Measurements from ENCODE around the gene GRIK4.

Gene GRIK4

GRCh38 chr11:120550007-120550406 lies 38.5 kb downstream of the GRIK4 start:
- no peak for DNase-seq

GRCh38 chr11:120551191-120551590 lies 39.6 kb downstream of the GRIK4 start:
- DNase-seq, result no peak

- no peak for DNase-seq
These were observed 43.4 kb downstream of the GRIK4 start for GRCh38 chr11:120554766-120555432.

GRCh38 chr11:120555433-120555773 lies 43.9 kb downstream of the GRIK4 start:
- no peak for DNase-seq

GRCh38 chr11:120556797-120557196 lies 45.2 kb downstream of the GRIK4 start:
- no peak for DNase-seq

- no peak for DNase-seq
These were observed 47.3 kb downstream of the GRIK4 start for GRCh38 chr11:120558744-120559431.

- no peak for DNase-seq
These were observed 49.7 kb downstream of the GRIK4 start for GRCh38 chr11:120561286-120561685.

- DNase-seq, result no peak
These were observed 51.4 kb downstream of the GRIK4 start for GRCh38 chr11:120562806-120563425.

GRCh38 chr11:120563703-120564572 lies 52.4 kb downstream of the GRIK4 start:
- DNase-seq, result no peak

- DNase-seq, result no peak
These were observed 53.2 kb downstream of the GRIK4 start for GRCh38 chr11:120564573-120565311.

GRCh38 chr11:120565466-120566155 lies 54.1 kb downstream of the GRIK4 start:
- DNase-seq, result no peak

- DNase-seq, result no peak
These were observed 54.6 kb downstream of the GRIK4 start for GRCh38 chr11:120566176-120566575.

GRCh38 chr11:120568572-120569307 lies 57.2 kb downstream of the GRIK4 start:
- DNase-seq, result no peak

GRCh38 chr11:120569861-120570260 lies 58.3 kb downstream of the GRIK4 start:
- DNase-seq, result no peak

- DNase-seq, result no peak
These were observed 59.9 kb downstream of the GRIK4 start for GRCh38 chr11:120571476-120571875.

GRCh38 chr11:120573756-120574354 lies 62.3 kb downstream of the GRIK4 start:
- DNase-seq, result no peak

GRCh38 chr11:120574876-120575275 lies 63.3 kb downstream of the GRIK4 start:
- DNase-seq, result no peak

GRCh38 chr11:120575461-120575860 lies 63.9 kb downstream of the GRIK4 start:
- DNase-seq, result no peak

GRCh38 chr11:120576606-120577005 lies 65.1 kb downstream of the GRIK4 start:
- DNase-seq, result no peak

- DNase-seq, result no peak
These were observed 65.5 kb downstream of the GRIK4 start for GRCh38 chr11:120577041-120577440.
